Measurements from ENCODE around the gene AANAT.

Gene AANAT

DNA sequence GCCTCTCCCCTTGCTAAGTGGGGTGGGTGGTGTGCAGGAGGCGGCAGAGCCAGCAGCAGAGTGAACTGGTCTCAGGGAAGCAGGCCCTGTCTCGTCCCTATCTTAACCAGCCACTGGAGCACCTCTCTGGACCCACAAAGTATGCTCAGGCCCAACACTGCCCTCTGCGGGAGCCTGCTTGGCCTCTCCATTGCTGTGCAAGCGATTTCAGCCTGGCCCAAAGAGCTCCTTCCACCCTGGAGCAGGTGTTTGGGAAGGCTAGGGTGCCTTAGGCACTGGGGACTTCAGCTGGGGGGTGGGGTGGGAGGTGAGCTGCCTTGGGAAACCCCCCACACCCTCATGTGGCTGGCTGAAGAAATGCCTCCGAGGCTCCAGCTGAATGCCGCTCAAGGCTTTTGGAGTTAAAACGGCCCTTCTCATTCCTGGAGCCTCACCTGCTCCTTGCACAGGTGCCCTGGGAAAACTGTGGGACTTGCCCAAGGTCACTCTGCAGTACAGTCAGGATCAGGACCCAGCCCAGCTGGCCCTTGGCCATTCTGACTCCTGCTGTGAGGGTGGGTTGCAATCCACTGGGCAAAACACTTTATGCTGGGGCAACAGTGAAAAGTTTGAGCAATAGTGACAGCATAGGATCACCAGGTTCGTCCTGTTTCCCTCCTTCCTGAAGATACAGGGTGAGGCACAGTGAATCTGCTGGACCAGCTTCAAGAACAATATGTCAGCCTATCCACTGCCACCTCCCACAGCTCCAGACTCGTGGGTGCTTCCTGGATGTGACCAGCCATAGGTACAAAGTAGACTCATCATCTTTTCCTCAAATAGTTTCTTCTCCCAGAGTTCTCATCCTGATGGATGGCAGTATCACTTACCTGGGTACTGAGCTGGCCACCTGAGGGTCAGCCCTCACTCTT, 8.6 kb upstream of the AANAT start:
- H3K79me2 ChIP-seq (ENCODE audit: insufficient read depth, low read length): no peaks in the 10 kb centered on the region
- TF ChIP-seq EZH2phosphoT487 (IDR thresholded peaks at IDR 0.05; ENCODE audit: borderline replicate concordance): no peak
- TF ChIP-seq, protein P1, sequence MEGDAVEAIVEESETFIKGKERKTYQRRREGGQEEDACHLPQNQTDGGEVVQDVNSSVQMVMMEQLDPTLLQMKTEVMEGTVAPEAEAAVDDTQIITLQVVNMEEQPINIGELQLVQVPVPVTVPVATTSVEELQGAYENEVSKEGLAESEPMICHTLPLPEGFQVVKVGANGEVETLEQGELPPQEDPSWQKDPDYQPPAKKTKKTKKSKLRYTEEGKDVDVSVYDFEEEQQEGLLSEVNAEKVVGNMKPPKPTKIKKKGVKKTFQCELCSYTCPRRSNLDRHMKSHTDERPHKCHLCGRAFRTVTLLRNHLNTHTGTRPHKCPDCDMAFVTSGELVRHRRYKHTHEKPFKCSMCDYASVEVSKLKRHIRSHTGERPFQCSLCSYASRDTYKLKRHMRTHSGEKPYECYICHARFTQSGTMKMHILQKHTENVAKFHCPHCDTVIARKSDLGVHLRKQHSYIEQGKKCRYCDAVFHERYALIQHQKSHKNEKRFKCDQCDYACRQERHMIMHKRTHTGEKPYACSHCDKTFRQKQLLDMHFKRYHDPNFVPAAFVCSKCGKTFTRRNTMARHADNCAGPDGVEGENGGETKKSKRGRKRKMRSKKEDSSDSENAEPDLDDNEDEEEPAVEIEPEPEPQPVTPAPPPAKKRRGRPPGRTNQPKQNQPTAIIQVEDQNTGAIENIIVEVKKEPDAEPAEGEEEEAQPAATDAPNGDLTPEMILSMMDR (conservative IDR thresholded peaks at IDR 0.05; ENCODE audit: low read length): peak; percentile 51
- no peak overlapping the region for H3K4me2 ChIP-seq (ENCODE audit: low read depth, low read length, poor library complexity, severe bottlenecking)
- H3K9me3 ChIP-seq (ENCODE audit: insufficient read depth, low read depth, low read length): no peaks in the 10 kb centered on the region
- H3K9ac ChIP-seq (ENCODE audit: low read depth, low read length, poor library complexity, severe bottlenecking): no peak overlapping the region
- no peaks in the 10 kb centered on the region for H3K9me2 ChIP-seq (replicated peaks; ENCODE audit: low read depth, low read length)
- no peaks in the 10 kb centered on the region for H3K4me1 ChIP-seq (ENCODE audit: insufficient read depth, low read length, poor library complexity, severe bottlenecking)
- no peak overlapping the region for H3K4me3 ChIP-seq (ENCODE audit: low read length, poor library complexity, severe bottlenecking)
- H3F3A ChIP-seq (ENCODE audit: low read depth): no peaks in the 10 kb centered on the region
- H4K20me1 ChIP-seq (ENCODE audit: insufficient read depth, low read length, poor library complexity, severe bottlenecking): no peaks in the 10 kb centered on the region
- H2AFZ ChIP-seq (ENCODE audit: low read length): no peak overlapping the region
- H3K27me3 ChIP-seq (ENCODE audit: insufficient read depth, low read length, poor library complexity, severe bottlenecking): no peaks in the 10 kb centered on the region
- H3K36me3 ChIP-seq (ENCODE audit: insufficient read depth, low read length): no peaks in the 10 kb centered on the region

DNA sequence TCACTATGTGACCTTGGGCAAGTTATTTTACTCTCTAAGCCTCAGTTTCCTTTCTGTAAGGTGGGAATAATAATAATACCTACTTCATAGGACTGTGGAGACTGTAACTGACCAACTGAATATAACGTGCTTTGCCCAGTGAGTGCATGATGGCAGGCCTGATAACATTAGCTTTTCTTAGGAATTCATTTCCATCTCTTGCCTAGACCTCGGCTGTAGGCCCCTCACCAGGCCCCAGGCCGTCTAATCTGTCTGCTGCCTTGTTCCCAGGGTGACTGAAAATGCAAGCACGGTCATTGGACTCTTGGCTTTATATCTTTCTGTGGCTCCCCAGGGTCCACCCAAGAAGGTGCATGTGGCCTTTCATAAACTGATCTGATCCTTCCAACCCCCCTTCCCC, 7.7 kb upstream of the AANAT start:
- Histone ChIP-seq H2AFZ (ENCODE audit: low read length) (no peak overlapping the region), H3K4me2 (ENCODE audit: low read depth, low read length, poor library complexity, severe bottlenecking) (no peak overlapping the region), H3K27me3 (ENCODE audit: insufficient read depth, low read length, poor library complexity, severe bottlenecking) (no peaks in the 10 kb centered on the region), H4K20me1 (ENCODE audit: insufficient read depth, low read length, poor library complexity, severe bottlenecking) (no peaks in the 10 kb centered on the region), H3F3A (ENCODE audit: low read depth) (no peaks in the 10 kb centered on the region), H3K36me3 (ENCODE audit: insufficient read depth, low read length) (no peaks in the 10 kb centered on the region), H3K9ac (ENCODE audit: low read depth, low read length, poor library complexity, severe bottlenecking) (no peak overlapping the region), H3K9me2 (replicated peaks; ENCODE audit: low read depth, low read length) (no peaks in the 10 kb centered on the region), H3K9me3 (ENCODE audit: insufficient read depth, low read depth, low read length) (no peaks in the 10 kb centered on the region), H3K4me1 (ENCODE audit: insufficient read depth, low read length, poor library complexity, severe bottlenecking) (no peaks in the 10 kb centered on the region), H3K79me2 (ENCODE audit: insufficient read depth, low read length) (no peaks in the 10 kb centered on the region), H3K4me3 (ENCODE audit: low read length, poor library complexity, severe bottlenecking) (no peak overlapping the region)
- no peak for TF ChIP-seq EZH2phosphoT487 (IDR thresholded peaks at IDR 0.05; ENCODE audit: borderline replicate concordance)
- TF ChIP-seq, protein P1 (conservative IDR thresholded peaks at IDR 0.05; ENCODE audit: low read length): no peak

DNA sequence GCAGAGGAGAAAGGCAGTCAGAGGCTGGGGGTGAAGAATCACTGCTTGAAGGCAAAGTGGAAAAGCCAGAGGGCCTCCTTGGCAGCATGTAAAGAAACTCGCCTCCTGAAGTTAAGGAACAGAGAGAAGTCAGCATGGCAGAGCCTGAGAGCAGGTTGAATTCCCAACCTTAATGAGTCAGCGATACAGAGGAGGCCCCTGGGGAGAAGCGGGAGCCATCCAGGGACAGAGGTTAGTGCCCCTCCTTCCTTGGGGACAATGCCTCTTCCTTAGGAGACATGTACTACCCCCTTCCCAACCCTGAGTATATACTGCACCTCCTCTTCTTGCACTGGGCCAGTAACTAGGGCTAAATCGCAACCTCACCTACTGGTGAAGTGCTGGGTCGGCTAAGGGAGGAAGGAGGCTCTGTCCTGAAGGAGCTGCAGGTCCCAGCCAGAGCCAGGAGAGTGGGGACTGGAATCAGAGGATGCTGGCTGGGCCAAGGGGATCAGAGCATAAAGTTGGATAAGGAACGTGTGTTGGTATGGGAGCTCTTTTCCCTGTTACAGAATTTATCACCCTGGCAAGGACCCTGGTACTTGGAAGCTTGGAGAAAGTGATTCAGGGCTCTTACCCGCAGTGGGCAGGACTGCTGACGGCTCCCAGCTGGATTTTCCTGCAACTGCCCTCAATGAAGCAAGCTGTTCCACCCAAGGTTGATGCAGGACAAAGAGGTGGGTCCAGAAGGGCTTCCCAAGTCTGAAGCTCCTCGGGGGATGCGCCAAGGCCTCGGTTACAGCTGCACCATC, 5.4 kb upstream of the AANAT start:
- no peaks in the 10 kb centered on the region for H4K20me1 ChIP-seq (ENCODE audit: insufficient read depth, low read length, poor library complexity, severe bottlenecking)
- H3K27me3 ChIP-seq (ENCODE audit: insufficient read depth, low read length, poor library complexity, severe bottlenecking): no peaks in the 10 kb centered on the region
- H3K4me3 ChIP-seq (ENCODE audit: low read length, poor library complexity, severe bottlenecking): no peak overlapping the region
- no peaks in the 10 kb centered on the region for H3K79me2 ChIP-seq (ENCODE audit: insufficient read depth, low read length)
- H2AFZ ChIP-seq (ENCODE audit: low read length): no peak overlapping the region
- no peaks in the 10 kb centered on the region for H3F3A ChIP-seq (ENCODE audit: low read depth)
- H3K4me2 ChIP-seq (ENCODE audit: low read depth, low read length, poor library complexity, severe bottlenecking): no peak overlapping the region
- H3K9me2 ChIP-seq (replicated peaks; ENCODE audit: low read depth, low read length): no peaks in the 10 kb centered on the region
- H3K9ac ChIP-seq (ENCODE audit: low read depth, low read length, poor library complexity, severe bottlenecking): no peak overlapping the region
- no peaks in the 10 kb centered on the region for H3K36me3 ChIP-seq (ENCODE audit: insufficient read depth, low read length)
- H3K4me1 ChIP-seq (ENCODE audit: insufficient read depth, low read length, poor library complexity, severe bottlenecking): no peaks in the 10 kb centered on the region
- no peak for TF ChIP-seq EZH2phosphoT487 (IDR thresholded peaks at IDR 0.05; ENCODE audit: borderline replicate concordance)
- TF ChIP-seq, protein P1 (conservative IDR thresholded peaks at IDR 0.05; ENCODE audit: low read length): no peak
- H3K9me3 ChIP-seq (ENCODE audit: insufficient read depth, low read depth, low read length): no peaks in the 10 kb centered on the region
